Activated effector memory CD4-positive, alpha-beta T cell treated with anti-CD3 and anti-CD28 coated beads, Interleukin-2, amount 50 U/mL, for 16 hours (primary cell): ENCODE measurements around the gene STARD3.
"Not testable (repeated sequence)": the region's sequence is repeated elsewhere in the genome, so short reads cannot be mapped to it uniquely, and the experiment has no call there.

ENCODE experiments used
- DNase-seq: peaks from one replicate; pipeline ENCODE4 v3.0.0-alpha.2; 2020

Gene STARD3

DNA sequence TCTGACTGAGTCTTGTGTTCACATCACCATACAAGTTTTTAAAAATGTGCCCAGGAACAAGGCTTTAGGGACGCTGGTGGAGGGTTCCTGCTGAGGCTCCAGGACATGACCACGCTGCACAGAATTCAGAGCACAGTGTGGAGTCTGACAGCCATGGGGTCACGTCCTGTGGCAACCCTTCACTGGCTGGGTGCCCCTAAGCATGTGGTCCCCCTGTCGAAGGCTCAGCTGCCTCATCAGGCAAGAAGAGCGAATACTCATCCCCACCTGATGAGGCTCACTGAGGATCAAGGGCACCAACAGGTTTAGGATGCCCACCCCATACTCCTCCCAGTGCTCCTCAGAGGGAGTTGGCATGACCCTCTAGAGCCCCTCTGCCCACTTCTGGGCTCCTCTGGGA, 37.2 kb downstream of the STARD3 start:
- no peak for DNase-seq

DNA sequence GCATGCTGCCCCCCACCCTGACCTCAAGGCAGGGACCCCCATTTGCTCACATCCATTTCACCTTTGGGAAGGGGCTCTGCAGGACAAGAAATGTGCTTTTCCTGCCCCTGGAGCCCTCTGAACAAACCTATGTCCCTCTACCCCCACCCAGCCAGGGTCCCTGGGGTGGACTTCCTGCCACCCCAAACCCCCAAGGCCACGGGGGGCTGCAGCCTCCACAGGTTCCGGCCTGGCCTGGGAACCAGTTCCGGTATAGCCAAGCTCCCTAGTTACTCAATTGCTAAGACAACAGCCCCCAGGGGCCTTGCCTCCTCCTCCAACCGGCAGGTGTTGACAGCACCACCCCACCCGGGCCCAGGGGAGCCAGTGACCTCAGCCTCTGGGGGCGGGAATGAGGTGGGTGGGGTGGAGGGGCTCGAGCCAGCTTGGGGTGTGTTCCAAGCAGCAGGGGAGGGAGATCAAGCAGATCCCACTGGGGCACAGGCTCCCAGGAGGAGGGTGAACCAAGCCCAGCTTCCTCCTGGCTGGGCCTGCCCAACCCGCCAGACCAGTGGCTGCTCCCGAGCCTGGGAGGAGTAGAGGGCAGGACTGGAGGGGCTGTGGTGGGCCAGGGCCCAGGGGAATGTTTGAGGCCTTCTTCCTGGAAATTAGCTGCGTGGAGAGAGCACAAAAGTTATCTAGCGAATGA, 37.9 kb downstream of the STARD3 start:
- no peak for DNase-seq

DNA sequence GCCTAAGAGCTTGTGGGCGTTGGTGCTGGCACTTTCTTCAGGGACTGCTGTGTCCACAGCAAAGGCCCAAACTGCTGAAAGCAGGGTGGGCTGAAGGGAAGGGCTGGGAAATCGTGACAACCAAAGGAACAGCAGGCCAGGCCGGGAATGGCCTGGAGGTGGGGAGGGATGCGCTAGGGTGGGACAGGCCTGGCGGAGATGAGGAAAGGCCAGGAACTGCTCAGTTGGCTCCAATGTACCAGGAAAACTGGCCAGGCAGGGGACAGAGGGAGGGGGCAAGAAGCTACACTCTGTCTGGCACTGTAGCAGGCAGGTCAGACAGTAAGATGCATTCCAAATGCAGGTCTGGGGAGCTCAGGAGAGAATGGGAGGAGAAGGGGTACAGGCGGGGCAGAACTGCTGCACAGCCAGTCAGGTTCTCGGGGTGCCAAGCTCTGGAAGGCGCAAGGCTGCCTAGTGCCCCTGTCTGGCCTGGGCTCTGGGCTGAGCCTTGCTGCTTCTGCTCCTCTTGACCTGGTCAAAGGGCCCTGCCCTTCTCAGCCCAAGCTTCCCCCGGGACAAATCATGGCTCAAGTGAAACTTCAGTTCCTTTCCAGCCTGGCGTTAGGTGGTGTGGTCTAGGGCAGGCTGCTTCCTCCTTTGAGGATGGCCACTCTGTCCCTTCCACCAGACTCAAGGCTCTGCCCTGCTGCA, 38.6 kb downstream of the STARD3 start:
- DNase-seq = no peak

DNA sequence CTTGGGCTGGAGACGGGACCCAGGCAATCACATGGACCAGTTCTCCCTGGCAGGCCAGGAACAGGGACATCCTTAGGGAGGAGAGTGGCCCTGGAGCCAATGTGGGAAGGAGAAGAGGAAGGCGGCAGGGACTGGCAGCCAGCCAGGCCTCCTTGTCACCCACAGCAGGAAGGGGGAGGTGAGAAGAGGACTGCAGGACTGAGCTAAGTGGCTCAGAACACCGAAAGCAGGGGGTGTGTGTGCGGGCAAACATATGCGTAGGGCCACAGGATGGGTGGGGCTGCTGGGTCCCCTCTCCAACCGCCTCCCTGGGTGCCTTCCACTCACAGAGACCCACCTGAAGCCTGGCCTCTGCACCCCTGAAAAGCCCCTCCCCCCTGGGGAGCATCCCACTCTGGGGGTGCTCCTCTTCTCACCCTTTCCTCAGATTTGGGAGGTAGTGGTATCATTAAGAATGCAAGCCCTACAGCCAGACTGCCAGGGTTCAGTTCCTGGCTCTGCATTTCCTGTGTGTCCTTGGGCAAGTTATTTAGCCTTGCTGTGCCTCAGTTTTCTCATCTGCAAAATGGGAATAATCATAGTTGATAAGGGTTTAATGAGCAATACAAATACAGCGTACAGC, 39.4 kb downstream of the STARD3 start:
- peak; percentile 75 for DNase-seq

DNA sequence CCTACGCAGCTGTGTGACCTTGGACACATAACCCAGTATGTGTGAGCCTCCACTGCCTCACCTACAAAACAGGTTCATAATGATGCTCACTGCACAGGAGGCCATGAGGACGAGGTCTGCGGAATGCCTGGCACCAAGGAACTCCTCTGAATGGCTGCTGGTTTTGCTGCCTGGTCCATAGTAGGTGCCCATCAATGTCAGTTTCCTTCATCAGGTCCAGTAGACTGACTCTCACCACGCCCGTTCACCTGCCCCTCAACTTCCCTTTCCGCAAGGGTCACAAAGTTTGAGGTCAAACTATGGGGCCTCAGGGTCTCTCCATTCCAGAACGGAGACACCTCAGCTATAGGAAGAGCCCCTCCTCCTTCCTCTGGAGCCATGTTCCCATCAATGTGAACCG, 40.1 kb downstream of the STARD3 start:
- no peak for DNase-seq

DNA sequence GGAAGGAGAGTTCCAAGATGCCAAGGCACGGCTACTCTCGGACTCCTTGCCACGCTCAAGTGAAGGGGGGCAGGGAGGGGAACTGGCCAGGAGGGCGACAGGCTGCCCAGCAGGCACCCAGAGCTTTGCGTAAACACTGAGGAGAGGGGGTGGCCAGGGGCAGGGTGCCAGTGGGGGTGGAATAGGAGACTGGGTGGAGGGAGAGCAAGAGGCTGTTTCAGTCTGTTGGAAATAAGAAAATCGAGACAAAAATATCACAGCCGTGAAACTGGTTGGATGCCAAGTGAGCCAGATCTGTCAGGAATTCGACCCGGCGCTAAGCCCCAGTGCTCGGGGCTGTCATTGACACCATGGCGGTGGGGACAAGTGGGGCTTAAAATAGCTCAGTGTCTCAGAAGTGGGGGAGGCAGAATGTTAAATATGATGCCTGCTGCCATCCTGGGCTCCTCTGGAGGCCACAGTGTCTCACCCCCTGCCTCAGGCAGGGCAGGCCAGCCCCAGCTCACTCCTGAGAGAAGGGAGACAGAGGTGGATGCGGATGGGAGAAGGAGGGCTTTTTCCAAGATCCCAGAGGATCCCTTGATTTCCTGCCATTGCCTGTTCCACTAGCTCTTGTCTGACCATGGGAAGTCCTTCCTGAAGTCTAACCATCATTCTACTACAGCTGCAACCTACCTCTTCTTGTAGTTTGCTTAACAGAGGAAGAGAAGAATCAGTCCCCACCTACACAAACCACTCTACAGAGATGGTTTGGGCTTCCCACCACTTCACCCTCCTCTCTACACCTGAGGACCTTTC, 40.8 kb downstream of the STARD3 start:
- DNase-seq = no peak

DNA sequence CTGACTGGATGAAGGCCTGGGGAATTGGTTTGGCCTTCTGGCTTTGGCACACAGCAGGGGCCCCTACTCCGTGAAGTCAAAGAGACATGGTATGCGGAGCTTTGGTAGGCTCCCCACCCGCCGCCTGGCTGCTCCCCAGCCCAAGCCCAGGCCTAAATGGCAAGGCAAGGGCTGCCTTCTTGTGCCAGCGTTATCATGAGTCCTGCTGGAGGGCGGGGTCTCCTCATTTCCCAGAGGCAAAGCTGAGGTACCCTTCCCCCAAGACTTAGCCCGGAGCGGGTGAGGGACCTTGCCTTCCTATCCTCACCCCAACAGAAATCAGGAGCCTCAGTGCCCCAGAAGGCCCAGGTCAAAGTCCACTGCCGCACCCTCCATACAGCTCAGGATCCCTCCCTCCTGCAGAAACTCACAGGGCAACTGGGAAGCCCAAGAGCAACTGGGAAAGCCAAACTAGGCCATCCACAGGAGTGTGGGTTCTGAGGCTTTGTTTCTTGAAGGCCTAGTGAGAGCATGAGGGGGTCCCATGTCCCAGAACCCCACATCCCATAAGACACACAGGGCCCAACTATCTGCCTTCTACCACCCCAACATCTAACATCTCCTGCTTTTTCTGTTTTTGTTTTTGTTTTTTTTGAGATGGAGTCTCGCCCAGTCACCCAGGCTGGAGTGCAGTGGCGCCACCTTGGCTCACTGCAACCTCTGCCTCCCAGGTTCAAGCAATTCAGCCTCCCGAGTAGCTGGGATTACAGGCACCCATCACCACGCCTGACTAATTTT, 41.6 kb downstream of the STARD3 start:
- DNase-seq = no peak

DNA sequence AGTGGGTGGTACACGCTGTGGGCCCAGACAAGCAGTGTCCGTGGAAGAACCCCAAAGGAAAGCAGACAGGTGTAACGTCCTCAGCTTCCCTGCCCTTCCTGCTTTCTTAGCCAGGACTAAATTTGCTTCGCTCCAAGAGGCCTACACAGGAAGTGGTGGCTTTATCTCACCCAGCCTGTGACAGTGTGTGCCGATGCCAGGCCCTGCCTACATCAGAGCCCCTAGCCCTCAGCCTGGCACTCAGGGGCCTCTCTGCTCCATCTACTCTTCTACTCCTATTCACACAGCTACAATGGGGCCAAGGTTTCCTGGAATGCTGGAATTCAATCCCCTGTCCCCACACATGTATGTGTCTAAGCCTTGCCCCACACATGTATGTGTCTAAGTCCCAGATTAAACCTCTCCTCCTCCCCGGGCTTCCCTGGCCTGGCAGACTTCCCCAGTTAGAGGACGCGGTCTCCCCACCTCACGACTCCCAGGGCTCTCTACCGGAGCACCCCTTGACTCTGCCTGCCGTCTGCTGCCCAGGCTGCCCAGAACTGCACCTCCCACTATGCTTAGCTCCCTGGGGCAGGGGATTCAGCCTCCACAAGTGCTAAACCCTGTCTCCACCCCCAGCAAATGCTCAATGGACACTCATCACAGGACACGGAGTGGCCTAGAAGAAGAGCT, 42.7 kb downstream of the STARD3 start:
- DNase-seq = peak; percentile 72

DNA sequence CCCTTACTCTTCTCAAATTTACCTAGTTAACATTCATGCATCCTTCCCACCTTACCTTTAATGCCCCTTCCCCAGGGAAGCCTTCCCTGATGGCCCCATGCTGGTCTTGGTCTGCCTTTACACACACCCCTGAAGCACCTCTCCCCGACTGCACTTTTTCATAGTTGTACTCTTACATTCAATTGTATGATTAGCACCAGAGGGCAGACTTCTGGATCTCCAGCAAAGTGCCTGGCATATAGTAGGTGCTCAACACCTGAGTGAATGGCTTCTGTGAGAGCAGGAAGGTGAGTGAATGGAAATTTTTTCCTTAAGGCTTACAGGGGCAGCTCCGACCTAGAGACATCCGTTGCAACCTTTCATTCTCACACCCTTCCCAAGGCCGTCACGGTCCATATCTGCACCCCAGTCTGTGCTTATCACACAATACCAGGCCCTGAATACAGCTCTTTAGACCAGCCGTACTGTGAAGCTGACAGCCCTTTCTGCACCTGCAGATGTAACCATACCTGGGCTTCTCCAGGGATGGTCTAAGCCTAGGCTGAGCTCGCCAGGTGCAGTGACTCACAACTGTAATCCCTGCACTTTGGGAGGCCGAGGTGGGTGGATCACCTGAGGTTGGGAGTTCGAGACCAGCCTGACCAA, 46.5 kb downstream of the STARD3 start:
- DNase-seq = no peak

DNA sequence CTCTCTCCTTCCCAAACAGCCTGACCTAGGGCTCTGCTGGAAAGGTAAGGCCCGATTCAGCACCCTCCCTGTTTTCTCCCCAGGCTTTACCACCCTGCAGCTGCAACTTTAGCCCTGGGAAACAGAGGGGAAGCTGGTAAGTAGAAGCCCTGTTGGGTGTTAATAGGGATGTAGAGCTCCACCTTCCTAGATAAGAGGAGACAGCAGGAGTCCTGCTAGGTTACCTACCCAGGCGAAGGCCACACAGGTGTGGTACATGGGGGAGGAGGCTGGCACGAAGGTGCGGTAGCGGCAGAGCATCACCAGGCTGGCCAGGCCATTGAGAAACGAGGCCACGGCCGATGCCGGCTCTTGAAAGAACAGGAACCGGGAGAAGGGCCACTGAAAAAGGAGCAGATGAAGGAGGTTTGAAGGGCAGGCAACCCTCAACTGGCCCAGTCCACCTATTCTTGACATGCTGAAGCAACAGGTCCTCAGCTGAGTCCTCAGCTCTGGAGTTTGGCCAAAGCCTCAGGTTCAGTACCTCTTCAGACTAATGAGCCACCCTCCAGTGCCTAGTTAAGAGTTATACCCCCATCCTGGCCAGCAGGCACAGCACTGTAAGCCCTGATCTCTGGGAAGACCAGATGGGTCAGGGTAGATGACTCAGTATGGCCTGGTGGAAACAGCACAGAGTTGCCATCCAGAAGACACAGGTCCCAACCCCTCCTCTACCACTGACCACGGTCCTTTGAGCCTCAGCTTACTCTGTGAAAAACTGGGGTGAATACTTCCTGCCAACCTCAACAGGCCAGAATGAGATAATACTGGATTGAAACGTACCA, 47.6 kb downstream of the STARD3 start:
- DNase-seq = no peak

DNA sequence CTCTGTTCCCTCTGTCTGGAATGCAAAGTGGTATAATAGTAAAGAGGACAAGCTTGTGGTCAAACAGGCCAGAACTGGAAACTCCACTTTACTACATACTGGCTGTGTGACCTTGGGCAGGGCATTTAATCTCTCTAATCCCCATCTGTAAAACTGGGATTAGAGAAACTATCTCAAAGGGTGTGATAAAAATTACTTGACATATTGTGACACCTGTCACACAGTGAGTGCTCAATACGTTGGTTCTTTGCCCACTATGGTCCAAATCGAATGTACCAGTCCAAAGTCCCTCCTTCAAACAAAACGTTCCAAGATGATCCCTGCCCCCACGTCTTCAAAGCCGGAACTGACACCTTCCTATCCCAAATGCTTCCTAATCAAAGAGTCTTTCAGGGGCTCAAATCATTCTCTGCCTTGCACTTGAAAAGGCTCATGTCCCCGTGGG, 50.2 kb downstream of the STARD3 start:
- no peak for DNase-seq

DNA sequence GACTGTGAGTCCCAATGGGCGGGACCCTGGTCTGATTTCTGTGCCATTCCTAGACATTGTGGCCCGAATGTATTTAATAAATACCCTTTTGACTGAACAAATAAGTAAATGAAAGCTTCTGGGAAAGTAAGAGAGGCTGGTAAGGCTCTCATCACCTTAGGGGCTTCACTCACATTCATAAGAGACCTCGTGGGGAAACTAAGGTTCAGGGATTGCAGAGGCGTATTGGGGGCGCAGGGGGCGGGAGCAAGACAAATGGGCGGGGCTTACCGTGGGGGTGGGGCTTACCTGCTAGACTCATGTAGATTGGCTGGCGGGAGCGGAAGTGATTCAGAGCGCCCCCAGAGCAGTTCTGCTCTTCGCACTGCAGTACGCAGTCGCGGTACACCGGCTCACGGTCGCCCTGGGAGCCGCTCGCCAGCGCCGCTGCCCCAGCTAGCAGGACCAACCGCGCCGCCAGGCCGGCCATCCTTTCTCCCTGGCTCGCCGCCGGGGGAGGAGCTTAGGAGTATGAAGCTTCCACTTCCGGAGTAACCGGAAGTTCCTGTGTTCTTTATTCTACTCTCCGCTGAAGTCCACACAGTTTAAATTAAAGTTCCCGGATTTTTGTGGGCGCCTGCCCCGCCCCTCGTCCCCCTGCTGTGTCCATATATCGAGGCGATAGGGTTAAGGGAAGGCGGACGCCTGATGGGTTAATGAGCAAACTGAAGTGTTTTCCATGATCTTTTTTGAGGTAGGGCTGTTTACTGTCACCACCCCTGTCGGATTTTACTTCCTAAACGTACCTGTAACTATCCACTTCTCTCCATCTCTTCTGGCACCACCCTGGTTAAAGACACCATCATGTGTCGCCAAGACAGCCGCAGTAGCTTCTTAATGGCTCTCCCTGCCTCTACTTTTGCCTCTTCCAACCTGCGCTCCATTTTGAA, 50.9 kb downstream of the STARD3 start, which contains the start of gene PGAP3:
PGAP3 (minus strand) TSS at position 512 of the 929 bp plus-strand sequence; CDS start at position 469, 43 bp downstream.
- peak; percentile 91 for DNase-seq

DNA sequence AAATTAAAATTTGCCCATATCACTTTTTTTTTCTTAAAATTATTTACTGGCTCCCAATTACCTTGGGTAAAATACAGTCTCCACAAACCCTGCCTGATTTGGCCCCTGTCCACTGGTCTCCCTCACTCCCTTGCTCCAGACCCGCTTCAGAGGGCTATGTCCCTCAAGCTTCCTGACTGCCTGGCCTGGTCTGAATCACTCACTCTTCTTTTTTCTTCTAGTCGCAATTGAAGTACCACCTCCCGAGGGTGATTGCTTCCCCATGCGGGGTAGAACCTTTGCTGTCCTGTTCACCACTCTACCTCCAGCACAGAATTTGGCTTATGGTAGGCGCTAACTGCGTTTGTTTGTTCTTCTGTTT, 51.5 kb downstream of the STARD3 start:
- DNase-seq = no peak

DNA sequence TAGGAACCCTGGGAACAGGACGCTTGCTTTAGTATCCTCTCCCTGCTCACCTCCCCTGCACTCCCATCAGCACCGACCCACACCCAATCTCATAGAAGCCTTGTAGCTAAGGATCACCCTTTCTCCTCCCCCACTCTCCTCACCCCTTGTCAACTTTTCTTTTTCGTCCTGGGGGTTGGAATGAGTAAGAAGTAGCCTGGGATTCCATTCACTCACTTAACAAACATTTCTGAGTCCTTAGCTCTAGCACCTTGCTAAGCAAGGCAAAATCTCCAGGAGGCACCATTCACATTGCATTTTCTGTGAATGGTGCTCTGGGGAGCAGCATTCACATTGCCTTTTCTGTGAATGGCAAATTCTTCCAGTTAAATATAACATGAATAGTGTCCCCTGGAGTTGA, 52.0 kb downstream of the STARD3 start:
- no peak for DNase-seq

DNA sequence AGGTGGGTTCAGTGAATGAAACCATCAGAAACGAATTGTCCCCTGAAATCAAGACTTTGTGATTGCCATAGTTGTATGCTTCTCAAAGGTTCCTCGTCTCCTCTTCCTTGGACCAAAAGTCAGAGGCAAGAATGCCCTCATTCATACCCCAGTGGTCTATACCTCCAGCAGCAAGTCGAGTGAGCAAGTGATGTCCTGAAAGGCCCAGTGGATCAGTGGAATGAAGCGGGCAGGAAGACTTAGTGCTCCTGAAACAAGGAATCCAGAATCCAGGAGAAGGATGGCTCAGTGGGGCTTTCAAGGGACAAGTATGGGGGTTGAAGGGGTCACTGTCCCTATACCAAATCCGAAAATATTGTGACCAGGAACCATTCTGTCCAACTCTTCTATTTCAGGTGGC, 57.6 kb downstream of the STARD3 start:
- no peak for DNase-seq

DNA sequence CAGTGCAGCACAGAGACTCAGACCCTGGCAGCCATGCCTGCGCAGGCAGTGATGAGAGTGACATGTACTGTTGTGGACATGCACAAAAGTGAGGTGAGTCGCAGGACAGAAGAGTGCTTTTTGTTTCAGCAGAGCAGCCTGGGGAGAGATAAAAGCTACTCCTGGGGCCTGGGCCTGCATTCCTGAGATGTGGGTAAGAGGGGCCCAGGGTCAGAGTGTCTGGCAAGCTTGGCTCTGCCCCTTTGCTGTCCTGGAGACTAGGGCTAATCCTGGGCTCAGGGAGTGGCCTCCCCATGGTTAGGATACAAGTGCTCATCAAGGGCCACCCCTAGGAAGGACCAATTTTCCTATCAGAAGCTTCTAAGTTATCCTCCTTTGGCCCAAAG, 58.1 kb downstream of the STARD3 start:
- no peak for DNase-seq

DNA sequence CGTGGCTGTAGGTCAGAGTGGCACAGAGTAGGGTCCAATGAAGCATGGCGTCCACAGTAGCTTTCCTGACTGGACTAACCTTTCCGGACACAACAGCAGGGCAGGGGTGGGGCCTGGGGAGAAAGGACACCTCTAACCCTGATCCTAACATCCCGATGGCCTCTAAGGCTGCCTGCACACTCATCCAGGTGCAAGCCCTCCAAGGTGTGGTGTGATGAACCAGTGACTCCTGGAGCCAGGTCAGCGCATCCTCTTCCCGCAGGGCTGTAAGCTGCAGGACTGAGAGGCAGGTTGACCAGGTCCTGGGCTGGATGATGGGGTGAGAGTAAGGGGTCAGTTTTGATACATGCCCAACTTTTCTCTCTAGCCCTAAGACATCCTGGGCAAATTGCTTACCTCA, 59.8 kb downstream of the STARD3 start:
- DNase-seq = no peak

DNA sequence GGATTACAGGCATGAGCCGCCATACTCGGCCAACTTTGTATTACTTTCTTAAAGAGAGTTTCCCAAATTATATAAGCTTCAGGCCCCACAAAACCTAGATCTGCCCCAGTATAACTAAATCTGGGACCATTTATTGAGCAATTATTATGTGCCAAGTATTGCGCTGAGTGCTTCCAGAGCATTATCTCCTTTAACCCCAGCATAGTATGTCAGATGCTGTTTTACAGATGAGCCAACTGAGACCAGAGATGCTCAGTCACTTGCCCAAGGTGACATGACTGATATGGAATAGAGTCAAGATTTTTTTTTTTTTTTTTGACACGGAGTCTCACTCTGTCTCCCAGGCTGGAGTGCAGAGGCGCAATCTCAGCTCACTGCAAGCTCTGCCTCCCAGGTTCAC, 61.0 kb downstream of the STARD3 start:
- no peak for DNase-seq

DNA sequence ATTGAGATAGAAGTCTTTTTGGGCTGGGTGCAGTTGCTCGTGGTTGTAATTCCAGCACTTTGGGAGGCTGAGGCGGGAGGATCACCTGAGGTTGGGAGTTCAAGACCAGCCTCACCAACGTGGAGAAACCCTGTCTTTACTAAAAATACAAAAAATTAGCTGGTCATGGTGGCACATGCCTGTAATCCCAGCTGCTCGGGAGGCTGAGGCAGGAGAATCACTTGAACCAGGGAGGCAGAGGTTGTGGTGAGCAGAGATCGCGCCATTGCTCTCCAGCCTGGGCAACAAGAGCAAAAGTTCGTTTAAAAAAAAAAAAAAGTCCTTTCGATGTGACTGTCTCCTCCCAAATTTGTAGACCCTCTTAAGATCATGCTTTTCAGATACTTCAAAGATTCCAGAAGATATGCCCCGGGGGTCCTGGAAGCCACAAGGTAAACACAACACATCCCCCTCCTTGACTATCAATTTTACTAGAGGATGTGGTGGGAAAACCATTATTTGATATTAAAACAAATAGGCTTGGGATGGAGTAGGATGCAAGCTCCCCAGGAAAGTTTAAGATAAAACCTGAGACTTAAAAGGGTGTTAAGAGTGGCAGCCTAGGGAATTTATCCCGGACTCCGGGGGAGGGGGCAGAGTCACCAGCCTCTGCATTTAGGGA, 62.3 kb downstream of the STARD3 start:
- not testable (repeated sequence) for DNase-seq
